Testis (tissue), 2 donors: ENCODE data around the gene CCR6.

Experiments
- POLR2A ChIP-seq: fragments of 450-650 bp; IDR thresholded peaks from one replicate; pipeline ENCODE4 v1.6.1; 2017; ENCODE audit warnings: antibody characterized with exemption, mild to moderate bottlenecking, moderate library complexity
- TF ChIP-seq, protein P1 (sequence below), 3 experiments: fragments of 450-650 bp in 2 of 3; fragments of 200-600 bp in 1 of 3; sonication (generic) in 1 of 3; IDR thresholded peaks; one replicate each; pipeline ENCODE4 v1.5.1; 2016 to 2019; ENCODE audit warnings: antibody characterized with exemption in 3 of 3, mild to moderate bottlenecking in 2 of 3, moderate library complexity in 1 of 3

DNA sequence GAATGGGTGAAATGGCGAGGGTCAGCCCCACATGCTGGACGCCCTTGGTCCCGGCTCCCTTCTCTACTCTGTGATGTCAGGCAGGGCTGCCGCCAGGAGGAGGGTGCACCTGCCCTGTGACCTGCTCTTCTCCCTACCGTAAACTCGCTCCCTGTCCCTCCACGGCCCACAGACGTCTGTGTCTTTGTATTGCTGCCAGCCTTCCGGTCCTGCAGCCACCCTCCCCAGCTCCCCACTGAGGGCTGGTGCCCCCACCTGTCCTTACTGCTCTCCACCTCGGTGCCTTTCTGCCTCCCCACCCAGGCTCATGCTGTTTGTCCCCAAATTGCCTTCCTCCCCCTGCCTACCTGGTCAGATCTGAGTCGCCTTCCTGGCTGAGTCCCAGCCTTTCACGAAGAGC is 4.1 kb upstream of the CCR6 start:
- TF ChIP-seq, protein P1, sequence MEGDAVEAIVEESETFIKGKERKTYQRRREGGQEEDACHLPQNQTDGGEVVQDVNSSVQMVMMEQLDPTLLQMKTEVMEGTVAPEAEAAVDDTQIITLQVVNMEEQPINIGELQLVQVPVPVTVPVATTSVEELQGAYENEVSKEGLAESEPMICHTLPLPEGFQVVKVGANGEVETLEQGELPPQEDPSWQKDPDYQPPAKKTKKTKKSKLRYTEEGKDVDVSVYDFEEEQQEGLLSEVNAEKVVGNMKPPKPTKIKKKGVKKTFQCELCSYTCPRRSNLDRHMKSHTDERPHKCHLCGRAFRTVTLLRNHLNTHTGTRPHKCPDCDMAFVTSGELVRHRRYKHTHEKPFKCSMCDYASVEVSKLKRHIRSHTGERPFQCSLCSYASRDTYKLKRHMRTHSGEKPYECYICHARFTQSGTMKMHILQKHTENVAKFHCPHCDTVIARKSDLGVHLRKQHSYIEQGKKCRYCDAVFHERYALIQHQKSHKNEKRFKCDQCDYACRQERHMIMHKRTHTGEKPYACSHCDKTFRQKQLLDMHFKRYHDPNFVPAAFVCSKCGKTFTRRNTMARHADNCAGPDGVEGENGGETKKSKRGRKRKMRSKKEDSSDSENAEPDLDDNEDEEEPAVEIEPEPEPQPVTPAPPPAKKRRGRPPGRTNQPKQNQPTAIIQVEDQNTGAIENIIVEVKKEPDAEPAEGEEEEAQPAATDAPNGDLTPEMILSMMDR (IDR thresholded peaks at IDR 0.05), result no peak
- TF ChIP-seq POLR2A, result no peak
